ENCODE data around the gene PEX16.

DNA sequence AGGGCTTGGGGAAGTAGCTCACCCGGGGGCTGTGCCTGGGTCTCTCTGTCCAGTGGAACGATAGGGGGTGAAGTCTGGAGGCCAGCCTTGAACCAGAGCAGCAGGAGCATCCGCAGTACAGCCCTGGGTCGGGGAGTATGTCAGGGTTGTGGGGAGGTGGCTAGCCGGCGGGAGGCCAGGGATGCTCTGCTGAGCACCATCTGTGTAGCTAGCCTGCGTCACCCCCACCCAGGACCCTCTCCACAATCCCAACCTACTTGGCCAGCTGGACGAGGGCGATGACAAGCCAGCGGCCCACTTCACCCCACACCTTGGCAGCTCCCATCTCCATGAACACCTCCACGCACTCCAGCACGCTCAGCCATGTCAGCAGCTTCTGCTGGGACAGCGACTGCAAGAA lies 2.2 kb downstream of the PEX16 start:
- TF ChIP-seq REST (IDR thresholded peaks at IDR 0.05; ENCODE audit: borderline replicate concordance) (no peak), POLR2AphosphoS5 (IDR thresholded peaks at IDR 0.05) (no peak), TAF1 (IDR thresholded peaks at IDR 0.05; ENCODE audit: low read depth) (no peak), MXI1 (conservative IDR thresholded peaks at IDR 0.05; ENCODE audit: poor library complexity, severe bottlenecking) (no peak)
- TF ChIP-seq, protein P1, sequence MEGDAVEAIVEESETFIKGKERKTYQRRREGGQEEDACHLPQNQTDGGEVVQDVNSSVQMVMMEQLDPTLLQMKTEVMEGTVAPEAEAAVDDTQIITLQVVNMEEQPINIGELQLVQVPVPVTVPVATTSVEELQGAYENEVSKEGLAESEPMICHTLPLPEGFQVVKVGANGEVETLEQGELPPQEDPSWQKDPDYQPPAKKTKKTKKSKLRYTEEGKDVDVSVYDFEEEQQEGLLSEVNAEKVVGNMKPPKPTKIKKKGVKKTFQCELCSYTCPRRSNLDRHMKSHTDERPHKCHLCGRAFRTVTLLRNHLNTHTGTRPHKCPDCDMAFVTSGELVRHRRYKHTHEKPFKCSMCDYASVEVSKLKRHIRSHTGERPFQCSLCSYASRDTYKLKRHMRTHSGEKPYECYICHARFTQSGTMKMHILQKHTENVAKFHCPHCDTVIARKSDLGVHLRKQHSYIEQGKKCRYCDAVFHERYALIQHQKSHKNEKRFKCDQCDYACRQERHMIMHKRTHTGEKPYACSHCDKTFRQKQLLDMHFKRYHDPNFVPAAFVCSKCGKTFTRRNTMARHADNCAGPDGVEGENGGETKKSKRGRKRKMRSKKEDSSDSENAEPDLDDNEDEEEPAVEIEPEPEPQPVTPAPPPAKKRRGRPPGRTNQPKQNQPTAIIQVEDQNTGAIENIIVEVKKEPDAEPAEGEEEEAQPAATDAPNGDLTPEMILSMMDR (IDR thresholded peaks at IDR 0.05; ENCODE audit: poor library complexity, severe bottlenecking): no peak
